Activated T-cell treated with anti-CD3 and anti-CD28 coated beads for 24 hours (primary cell): Measurements from ENCODE around the gene MRPL55.
"Not testable (repeated sequence)": the region's sequence is repeated elsewhere in the genome, so short reads cannot be mapped to it uniquely, and the experiment has no call there.

ENCODE experiments used
- DNase-seq: peaks from one replicate; pipeline ENCODE4 v3.0.0-alpha.2; 2020; ENCODE audit warnings: low read depth

The MRPL55 gene

GRCh38 chr1:228122921-228123441 is 13.9 kb upstream of the MRPL55 start:
- DNase-seq = no peak

DNA sequence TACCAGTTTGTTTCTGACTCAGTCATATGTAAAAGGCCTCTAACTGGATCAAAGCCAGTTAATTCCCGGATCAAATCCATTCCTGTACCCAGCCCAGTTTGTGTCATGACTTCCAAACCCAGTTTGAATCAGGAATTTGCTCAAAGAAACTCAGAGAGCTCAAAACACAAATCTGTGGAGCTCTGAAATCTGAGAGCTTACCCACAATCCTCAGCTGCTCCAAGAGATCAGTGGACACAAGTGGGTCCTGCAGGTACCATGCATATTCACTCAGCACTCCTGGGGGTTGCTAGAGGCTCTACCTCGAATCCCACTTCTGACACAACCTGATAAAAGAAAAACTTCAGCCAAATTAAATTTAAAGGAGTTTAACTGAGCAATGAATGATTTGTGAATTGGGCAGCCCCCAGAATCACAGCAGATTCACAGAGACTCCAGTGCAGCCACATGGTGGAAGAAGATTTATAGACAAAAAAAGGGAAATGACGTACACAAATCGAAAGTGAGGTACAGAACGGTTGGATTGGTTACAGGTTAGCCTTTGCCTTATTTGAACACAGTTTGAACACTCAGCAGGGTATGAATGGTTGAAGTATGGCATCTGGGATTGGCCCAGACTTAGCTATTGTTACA is 11.9 kb upstream of the MRPL55 start:
- DNase-seq = no peak

GRCh38 chr1:228120351-228120750 is 11.3 kb upstream of the MRPL55 start:
- no peak for DNase-seq

DNA sequence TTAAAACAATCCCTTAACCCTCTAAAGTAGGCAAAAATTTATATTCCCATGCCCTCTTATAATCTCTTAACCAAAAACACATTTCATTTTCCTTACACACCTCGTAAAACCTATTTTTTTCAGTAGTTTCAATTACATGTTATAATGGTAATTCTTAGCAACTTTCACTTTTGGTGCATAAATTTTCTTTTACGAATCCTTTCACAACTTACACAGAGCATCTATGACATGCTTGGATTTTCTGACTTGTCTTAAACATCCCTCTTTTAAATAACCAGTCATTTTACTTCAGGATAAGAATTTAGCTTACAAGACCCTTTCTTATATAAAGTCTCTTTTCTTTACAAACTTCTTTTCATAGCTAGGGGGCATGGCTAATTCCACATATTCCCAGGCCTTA is 8.9 kb upstream of the MRPL55 start:
- DNase-seq = no peak

- no peak for DNase-seq
These were observed 8.2 kb upstream of the MRPL55 start for GRCh38 chr1:228117335-228117734.

DNA sequence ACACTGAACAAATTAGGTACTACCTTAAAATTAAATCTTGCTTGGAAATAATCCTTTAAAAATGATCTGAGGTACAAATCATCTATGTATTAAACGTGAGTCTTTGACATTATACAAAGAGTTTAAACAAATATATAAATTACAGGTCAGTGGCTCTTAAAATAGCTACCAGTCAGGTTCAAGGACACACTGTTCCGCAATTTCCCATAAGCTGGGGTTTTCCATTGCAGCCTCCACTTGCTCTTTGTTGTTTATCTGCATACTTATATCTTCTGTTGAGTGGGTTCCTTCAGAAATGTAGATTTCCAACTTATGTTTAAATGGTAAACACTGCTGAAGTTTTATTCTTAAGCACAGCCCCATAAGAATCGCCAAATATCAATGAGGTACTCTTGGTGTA is 5.7 kb upstream of the MRPL55 start:
- no peak for DNase-seq

- no peak for DNase-seq
These were observed 3.5 kb upstream of the MRPL55 start for GRCh38 chr1:228112617-228113016.

DNA sequence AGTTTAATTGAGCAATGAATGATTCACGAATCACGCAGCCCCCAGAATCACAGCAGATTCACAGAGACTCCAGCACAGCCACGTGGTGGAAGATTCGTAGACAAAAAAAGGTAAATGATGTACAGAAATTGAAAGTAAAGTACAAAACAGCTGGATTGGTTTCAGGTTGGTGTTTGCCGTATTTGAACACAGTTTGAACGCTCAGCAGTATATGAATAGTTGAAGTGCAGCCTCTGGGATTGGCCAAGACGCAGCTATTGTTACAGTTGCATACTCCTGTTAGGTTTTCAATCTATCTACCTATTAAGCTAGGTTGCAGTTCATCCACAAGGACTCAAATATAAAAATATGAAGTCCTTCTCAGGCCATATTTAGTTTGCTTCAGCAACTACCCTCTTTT is 3.1 kb upstream of the MRPL55 start:
- no peak for DNase-seq

DNA sequence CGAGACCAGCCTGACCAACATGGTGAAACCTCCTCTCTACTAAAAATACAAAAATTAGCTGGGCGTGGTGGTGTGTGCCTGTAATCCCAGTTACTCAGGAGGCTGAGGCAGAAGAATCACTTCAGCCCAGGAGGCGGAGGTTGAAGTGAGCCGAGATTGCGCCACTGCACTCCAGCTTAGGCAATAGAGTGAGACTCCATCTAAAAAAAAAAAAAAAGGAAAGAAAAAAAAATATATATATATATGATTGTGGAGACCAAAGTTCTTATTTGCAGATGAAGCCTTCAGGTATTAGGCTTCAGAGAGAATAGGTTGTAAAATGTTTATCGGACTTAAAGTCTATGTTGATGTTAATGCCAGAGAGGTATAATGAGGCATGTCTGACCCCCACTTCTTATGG is 2.2 kb upstream of the MRPL55 start:
- not testable (repeated sequence) for DNase-seq

GRCh38 chr1:228110556-228110955 is 1.5 kb upstream of the MRPL55 start:
- DNase-seq = no peak

GRCh38 chr1:228109962-228110488 is 926 bp upstream of the MRPL55 start:
- no peak for DNase-seq

DNA sequence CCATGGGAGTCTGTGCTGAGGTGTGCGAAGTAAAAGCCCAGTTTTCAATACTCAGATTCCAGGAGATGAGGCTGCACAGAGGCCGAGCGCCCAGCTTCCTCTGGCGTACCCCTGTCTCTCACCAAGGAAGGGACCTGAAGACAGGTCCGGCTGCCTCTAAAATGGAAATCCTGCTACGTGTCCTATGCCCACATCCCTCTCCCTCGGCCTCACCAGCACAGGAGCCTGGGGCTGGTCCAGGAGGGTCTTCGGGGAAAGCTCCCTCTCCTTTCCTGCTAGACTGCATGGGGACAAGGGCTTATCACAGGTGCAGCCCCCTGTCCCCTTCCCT is 392 bp downstream of the MRPL55 start:
- no peak for DNase-seq

GRCh38 chr1:228108055-228108690 is 926 bp downstream of the MRPL55 start:
- DNase-seq = no peak

GRCh38 chr1:228107636-228108035 is 1.5 kb downstream of the MRPL55 start:
- no peak for DNase-seq

- no peak for DNase-seq
These were observed 2.4 kb downstream of the MRPL55 start for GRCh38 chr1:228106800-228107054.

GRCh38 chr1:228105996-228106799 is 2.9 kb downstream of the MRPL55 start:
- DNase-seq = no peak

GRCh38 chr1:228105270-228105995 is 3.7 kb downstream of the MRPL55 start:
- no peak for DNase-seq

DNA sequence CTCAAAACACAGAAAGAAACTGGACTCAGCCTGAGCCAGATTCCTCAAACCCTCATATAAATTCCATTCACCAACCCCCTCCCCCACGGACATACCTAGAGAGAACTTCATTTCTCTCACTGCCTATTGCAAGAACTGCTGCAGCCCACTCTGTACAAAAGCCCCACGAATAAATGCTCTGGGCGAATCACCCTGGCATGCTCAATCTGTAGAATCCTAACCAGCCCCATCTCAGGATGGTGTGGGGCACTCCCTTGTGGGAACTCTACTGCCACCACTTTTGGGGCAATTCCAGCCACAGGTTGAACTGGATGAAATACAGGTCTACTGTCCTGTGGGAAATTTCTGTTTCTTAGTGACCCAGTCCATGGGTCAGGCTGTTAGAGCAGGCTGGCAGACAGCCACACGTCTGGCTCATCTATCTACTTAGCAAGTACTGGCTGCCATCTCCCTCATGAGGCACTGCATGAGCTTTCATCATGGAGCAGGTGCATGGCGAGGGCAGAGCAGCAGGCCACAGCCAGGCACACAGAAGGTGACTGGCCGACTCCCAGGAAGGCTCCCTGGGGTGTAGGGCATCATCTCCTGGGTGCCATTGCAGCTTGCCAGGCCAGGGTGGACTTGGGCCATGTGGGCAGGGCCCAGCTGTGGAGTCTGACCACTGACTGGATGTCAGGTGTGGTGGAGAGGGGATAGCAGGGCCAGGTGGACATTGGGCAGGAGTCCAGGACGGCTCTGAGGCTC is 4.4 kb downstream of the MRPL55 start:
- no peak for DNase-seq

- peak; percentile 94 for DNase-seq
These were observed 6.1 kb downstream of the MRPL55 start, which contains the start of gene C1orf35 for GRCh38 chr1:228102791-228103620. Gene C1orf35 (minus strand): TSS chr1:228103325. CDS start chr1:228103227, 98 bp downstream.

DNA sequence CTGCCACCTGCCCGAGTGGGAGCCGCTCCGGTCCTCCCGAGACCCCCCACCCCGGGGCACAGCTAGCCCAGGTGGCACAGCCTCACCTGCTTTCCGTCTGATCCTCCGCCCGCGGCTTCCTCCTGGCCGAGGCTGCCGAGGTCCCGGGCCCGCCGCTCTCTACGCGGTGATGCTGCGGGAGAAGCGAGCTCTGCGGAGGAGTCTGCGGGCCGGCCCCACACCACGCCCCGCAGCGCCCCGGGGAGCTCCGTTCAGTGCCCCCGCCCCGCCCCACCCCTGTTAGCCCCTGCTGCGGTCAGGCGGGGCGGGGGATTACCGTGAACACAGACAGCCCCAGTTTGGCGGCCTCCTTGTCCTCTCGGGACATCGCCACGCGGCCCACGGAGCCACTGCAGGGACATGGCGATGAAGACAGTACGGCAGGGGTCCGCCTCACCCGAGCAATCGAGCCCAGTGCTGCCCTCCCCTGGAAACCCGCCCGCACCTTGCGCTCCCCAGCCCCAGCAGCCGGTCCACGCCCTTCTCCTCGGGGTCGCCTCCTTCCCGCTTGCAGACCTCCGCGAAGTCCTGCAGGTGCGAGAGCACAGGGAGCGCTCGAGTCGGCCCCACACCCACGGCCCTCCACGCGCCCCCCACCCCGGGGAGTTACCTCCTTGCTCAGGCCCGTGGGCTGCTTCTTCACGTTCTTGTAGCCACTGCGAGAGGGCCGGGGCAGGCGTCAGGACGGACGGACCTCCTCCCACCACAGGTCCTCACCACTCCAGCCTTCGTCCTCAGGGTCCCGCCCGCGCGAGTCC is 6.9 kb downstream of the MRPL55 start:
- DNase-seq = peak; percentile 37
